Right atrium auricular region (tissue), 2 donors: ENCODE results near the gene KCNJ11. TPM values are rescaled to one million over a fixed set of nuclear protein-coding genes. Genes with fewer than 3 reads are reported as not detected.

Source experiments
- DNase-seq: peaks from one replicate; pipeline ENCODE4 v3.0.0-alpha.2; 2019; ENCODE audit warnings: low spot score
- H3K27ac ChIP-seq, 2 donors: fragments of 200-600 bp; sonication (generic); 1 replicate in 1 of 2; 2 replicates in 1 of 2; pipeline ENCODE4 v1.5.1; 2016 to 2019
- H3K27me3 ChIP-seq, 2 donors: fragments of 200-600 bp; sonication (generic); one replicate each; pipeline versions ENCODE4 v1.5.1 to v1.6.0; 2017 to 2019
- H3K36me3 ChIP-seq: fragments of 200-600 bp; sonication (generic); one replicate; pipeline ENCODE4 v1.5.1; 2016
- H3K4me1 ChIP-seq, 2 donors: fragments of 200-600 bp; sonication (generic); one replicate each; pipeline versions ENCODE4 v1.5.1 to v1.6.0; 2017 to 2019
- H3K4me3 ChIP-seq, 2 donors: fragments of 200-600 bp; sonication (generic); 1 replicate in 1 of 2; 2 replicates in 1 of 2; pipeline ENCODE4 v1.5.1; 2017 to 2019; ENCODE audit warnings: mild to moderate bottlenecking in 1 of 2, moderate library complexity in 1 of 2
- H3K9me3 ChIP-seq, 2 donors: fragments of 200-600 bp; sonication (generic); one replicate each; pipeline ENCODE4 v1.5.1; 2019
- CTCF ChIP-seq, 2 donors: fragments of 200-600 bp; sonication (generic); IDR thresholded peaks; one replicate each; pipeline ENCODE4 v1.5.1; 2019; ENCODE audit warnings: antibody characterized with exemption in 2 of 2
- total RNA-seq, 2 donors: library from RNA; depleted of rRNA; stranded (reverse); fragments of >200 nt; gene quantifications; one replicate each; pipeline ENCODE4 v1.1.0, GENCODE V29; 2016

The KCNJ11 gene
- total RNA-seq, 2 donors from 2014 or later: 18.7 to 19.5 TPM

- DNase-seq: no peak
- H3K27ac ChIP-seq: peak overlapping the region; percentile 79 to 85
- no peaks in the 10 kb centered on the region for H3K9me3 ChIP-seq
- TF ChIP-seq CTCF (IDR thresholded peaks at IDR 0.05): no peak
- H3K27me3 ChIP-seq: no peaks in the 10 kb centered on the region
- peaks cover 0 to 36% of the 10 kb centered on the region in 2 donors for H3K4me1 ChIP-seq
- no peaks in the 10 kb centered on the region for H3K36me3 ChIP-seq
- H3K4me3 ChIP-seq: no peak overlapping the region
These were observed 15.7 kb upstream of the KCNJ11 start for GRCh38 chr11:17403980-17404759.

- H3K27ac ChIP-seq: no peak overlapping the region
These were observed 14.0 kb upstream of the KCNJ11 start for GRCh38 chr11:17402486-17402885.

GRCh38 chr11:17401841-17402240 lies 13.4 kb upstream of the KCNJ11 start:
- Histone ChIP-seq H3K27ac (peak overlapping the region in 1 of 2 donors; percentile 45), H3K9me3 (no peaks in the 10 kb centered on the region)

More at GRCh38 chr11:17402486-17402885, 14.0 kb upstream of the KCNJ11 start:
- DNase-seq: no peak
- peaks cover 0 to 36% of the 10 kb centered on the region in 2 donors for H3K4me1 ChIP-seq
- H3K4me3 ChIP-seq: no peak overlapping the region
- H3K36me3 ChIP-seq: no peaks in the 10 kb centered on the region
- H3K9me3 ChIP-seq: no peaks in the 10 kb centered on the region
- TF ChIP-seq CTCF (IDR thresholded peaks at IDR 0.05): no peak
- H3K27me3 ChIP-seq: no peaks in the 10 kb centered on the region

GRCh38 chr11:17401316-17401715 lies 12.9 kb upstream of the KCNJ11 start:
- Histone ChIP-seq H3K4me1 (peaks cover 0 to 30% of the 10 kb centered on the region in 2 donors), H3K4me3 (no peak overlapping the region), H3K9me3 (no peaks in the 10 kb centered on the region), H3K27me3 (no peaks in the 10 kb centered on the region), H3K27ac (peak overlapping the region; percentile 35 to 45), H3K36me3 (no peaks in the 10 kb centered on the region)
- no peak for TF ChIP-seq CTCF (IDR thresholded peaks at IDR 0.05)
- no peak for DNase-seq

More at GRCh38 chr11:17401841-17402240, 13.4 kb upstream of the KCNJ11 start:
- DNase-seq: no peak
- no peaks in the 10 kb centered on the region for H3K36me3 ChIP-seq
- no peaks in the 10 kb centered on the region for H3K27me3 ChIP-seq
- peaks cover 0 to 35% of the 10 kb centered on the region in 2 donors for H3K4me1 ChIP-seq
- H3K4me3 ChIP-seq: no peak overlapping the region
- TF ChIP-seq CTCF (IDR thresholded peaks at IDR 0.05): no peak

GRCh38 chr11:17400048-17400775 lies 11.8 kb upstream of the KCNJ11 start:
- H3K9me3 ChIP-seq: no peaks in the 10 kb centered on the region
- H3K4me1 ChIP-seq: peaks cover 0 to 19% of the 10 kb centered on the region in 2 donors
- no peak overlapping the region for H3K4me3 ChIP-seq
- no peaks in the 10 kb centered on the region for H3K36me3 ChIP-seq
- DNase-seq: no peak
- no peaks in the 10 kb centered on the region for H3K27me3 ChIP-seq
- no peak for TF ChIP-seq CTCF (IDR thresholded peaks at IDR 0.05)
- no peak overlapping the region for H3K27ac ChIP-seq
